Glutamatergic neuron (in vitro differentiated cells): ENCODE measurements around the gene C6. TPM values are rescaled to one million over a fixed set of nuclear protein-coding genes. Genes with fewer than 3 reads are reported as not detected.

Source experiments
- DNase-seq: peaks from one replicate; pipeline ENCODE4 v3.0.0; 2022
- H3K27ac Mint-ChIP-seq: one replicate; pipeline ENCODE4 v1.8.0; 2020; ENCODE audit warnings: mild to moderate bottlenecking, mixed read lengths, inconsistent platforms; ENCODE audit not compliant: unreplicated experiment
- H3K27me3 Mint-ChIP-seq: one replicate; pipeline ENCODE4 v1.8.0; 2020; ENCODE audit warnings: mild to moderate bottlenecking, moderate library complexity, mixed read lengths, inconsistent platforms; ENCODE audit not compliant: unreplicated experiment
- H3K36me3 Mint-ChIP-seq: one replicate; pipeline ENCODE4 v1.8.0; 2020; ENCODE audit warnings: mild to moderate bottlenecking, mixed read lengths, inconsistent platforms; ENCODE audit not compliant: unreplicated experiment
- H3K4me1 Mint-ChIP-seq: one replicate; pipeline ENCODE4 v1.8.0; 2020; ENCODE audit warnings: mild to moderate bottlenecking, low read depth, mixed read lengths, inconsistent platforms; ENCODE audit not compliant: unreplicated experiment
- H3K4me3 Mint-ChIP-seq: one replicate; pipeline ENCODE4 v1.8.0; 2020; ENCODE audit warnings: mild to moderate bottlenecking, mixed read lengths, inconsistent platforms; ENCODE audit not compliant: unreplicated experiment
- H3K9me3 Mint-ChIP-seq: one replicate; pipeline ENCODE4 v1.8.0; 2020; ENCODE audit warnings: mild to moderate bottlenecking, moderate library complexity, mixed read lengths, inconsistent platforms; ENCODE audit not compliant: unreplicated experiment
- total RNA-seq: library from RNA; stranded (reverse); fragmentation: NEBNext Ultra II Directional; extraction: Animal tissue kit (Norgen Biotek cat#: 25700); gene quantifications from one replicate; pipeline ENCODE4 v1.2.1, GENCODE V29; 2021; ENCODE audit not compliant: unreplicated experiment
- TF ChIP-seq, protein P1 (sequence below): fragments of 200-600 bp; sonication (generic); IDR thresholded peaks from one replicate; pipeline ENCODE4 v1.5.0; 2021; ENCODE audit not compliant: partially characterized antibody, unreplicated experiment

The C6 gene
- total RNA-seq, 1 donor from 2014 or later: not detected

DNA sequence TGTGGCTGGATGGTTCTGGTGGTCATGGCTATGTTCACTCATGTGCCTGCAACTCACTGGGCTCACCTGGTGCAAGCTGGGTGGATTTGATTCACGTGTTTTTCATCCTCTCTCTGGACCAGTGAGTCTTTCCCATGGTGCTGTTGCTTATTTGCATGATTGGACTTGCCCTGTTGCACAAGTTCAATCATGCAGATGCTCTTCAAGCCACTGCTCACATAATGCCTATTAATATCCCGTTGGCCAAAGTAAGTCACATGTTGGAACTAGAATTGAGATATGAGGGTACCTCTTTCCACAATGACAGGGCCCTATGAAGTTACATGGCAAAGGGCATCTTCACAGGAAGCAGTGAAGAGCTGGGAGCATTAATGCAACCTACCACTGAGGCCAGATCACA lies 115.7 kb downstream of the C6 start:
- H3K9me3 Mint-ChIP-seq: no peaks in the 10 kb centered on the region
- H3K4me3 Mint-ChIP-seq: no peak overlapping the region
- H3K27ac Mint-ChIP-seq: no peak overlapping the region
- TF ChIP-seq, protein P1, sequence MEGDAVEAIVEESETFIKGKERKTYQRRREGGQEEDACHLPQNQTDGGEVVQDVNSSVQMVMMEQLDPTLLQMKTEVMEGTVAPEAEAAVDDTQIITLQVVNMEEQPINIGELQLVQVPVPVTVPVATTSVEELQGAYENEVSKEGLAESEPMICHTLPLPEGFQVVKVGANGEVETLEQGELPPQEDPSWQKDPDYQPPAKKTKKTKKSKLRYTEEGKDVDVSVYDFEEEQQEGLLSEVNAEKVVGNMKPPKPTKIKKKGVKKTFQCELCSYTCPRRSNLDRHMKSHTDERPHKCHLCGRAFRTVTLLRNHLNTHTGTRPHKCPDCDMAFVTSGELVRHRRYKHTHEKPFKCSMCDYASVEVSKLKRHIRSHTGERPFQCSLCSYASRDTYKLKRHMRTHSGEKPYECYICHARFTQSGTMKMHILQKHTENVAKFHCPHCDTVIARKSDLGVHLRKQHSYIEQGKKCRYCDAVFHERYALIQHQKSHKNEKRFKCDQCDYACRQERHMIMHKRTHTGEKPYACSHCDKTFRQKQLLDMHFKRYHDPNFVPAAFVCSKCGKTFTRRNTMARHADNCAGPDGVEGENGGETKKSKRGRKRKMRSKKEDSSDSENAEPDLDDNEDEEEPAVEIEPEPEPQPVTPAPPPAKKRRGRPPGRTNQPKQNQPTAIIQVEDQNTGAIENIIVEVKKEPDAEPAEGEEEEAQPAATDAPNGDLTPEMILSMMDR: no peak
- no peak for DNase-seq
- H3K36me3 Mint-ChIP-seq: no peaks in the 10 kb centered on the region
- no peaks in the 10 kb centered on the region for H3K27me3 Mint-ChIP-seq
- no peaks in the 10 kb centered on the region for H3K4me1 Mint-ChIP-seq

DNA sequence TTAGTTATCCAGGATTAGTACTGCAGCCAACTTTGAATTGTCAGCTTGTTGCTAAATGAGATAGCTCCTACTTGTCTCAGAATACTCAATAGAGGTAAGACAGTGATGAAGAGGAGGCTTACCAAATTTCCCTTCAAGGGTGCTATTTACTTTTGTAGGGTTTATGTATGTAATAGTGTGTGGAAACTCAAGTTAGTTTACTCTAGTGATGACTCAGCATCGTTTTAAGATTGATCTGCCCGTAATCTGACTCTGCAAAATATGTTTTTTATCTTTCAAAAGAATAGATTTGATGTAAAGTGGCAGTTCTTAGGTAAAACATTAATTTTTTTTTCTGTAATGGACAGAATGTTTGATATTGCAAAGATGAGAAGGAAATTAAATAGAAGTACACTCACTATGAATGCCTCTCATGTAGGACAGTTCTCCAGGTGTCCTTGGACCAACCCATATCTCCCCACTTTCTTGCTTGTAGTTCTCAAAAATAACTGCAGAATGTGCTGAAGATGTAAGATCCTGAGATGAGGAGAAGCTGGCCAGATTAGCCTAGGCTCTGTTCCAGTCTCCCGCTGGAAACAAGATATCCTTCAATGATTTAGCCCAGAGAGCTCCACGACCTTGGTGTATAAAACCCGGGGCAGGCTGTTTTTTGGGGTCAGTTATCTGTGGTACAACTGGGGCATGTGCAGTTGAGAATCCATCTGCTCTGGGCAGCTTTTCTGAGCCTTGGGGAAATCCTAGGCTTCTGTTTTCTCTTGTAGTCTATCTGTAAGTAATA lies 117.8 kb downstream of the C6 start:
- Mint-ChIP-seq H3K27ac (no peak overlapping the region), H3K27me3 (no peaks in the 10 kb centered on the region), H3K4me3 (no peak overlapping the region), H3K36me3 (no peaks in the 10 kb centered on the region), H3K9me3 (no peaks in the 10 kb centered on the region), H3K4me1 (no peaks in the 10 kb centered on the region)
- no peak for DNase-seq
- TF ChIP-seq, protein P1: no peak

DNA sequence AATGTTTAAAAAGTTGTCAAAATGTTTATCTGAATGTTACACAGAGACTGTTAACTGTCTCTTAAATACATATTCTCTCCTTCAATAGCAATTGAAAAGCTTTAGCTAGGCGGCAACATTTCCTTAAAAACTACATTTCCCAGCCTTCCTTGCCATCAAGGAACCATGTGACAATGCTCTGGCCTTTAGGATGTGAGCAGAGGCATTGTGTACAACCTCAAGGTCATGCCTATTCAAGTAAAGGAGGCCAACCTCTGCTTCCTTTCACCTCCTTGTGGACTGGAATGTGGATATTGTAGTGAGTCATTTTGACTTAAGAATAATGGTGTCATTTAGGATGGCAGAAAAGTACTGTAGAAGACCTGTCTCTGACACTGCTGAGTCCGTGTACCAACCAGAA lies 118.5 kb downstream of the C6 start:
- no peaks in the 10 kb centered on the region for H3K9me3 Mint-ChIP-seq

DNA sequence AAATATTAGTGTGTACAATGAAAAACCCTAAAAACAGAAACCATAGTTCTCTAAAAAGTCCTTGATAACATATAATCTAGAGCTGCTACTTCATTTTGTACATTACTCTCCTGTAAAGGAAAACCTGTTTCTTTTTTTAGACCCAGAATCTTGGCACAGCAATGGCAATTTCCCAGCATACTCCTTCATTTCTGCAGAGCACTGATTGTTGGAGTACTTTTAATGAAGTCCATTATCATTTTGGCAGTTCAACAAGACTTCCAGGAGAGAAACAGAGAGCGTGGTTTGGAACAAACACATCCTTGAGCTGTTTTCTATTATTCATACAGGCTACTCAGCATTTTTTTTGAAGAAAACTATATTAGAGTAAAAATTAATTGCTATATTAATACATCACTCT lies 119.5 kb downstream of the C6 start:
- no peaks in the 10 kb centered on the region for H3K4me1 Mint-ChIP-seq
- H3K27me3 Mint-ChIP-seq: no peaks in the 10 kb centered on the region
- no peaks in the 10 kb centered on the region for H3K36me3 Mint-ChIP-seq
- TF ChIP-seq, protein P1: no peak
- DNase-seq: no peak
- H3K4me3 Mint-ChIP-seq: no peak overlapping the region
- H3K27ac Mint-ChIP-seq: no peak overlapping the region
- H3K9me3 Mint-ChIP-seq: no peaks in the 10 kb centered on the region

More for the DNA sequence above, 118.5 kb downstream of the C6 start:
- H3K36me3 Mint-ChIP-seq: no peaks in the 10 kb centered on the region
- no peak overlapping the region for H3K27ac Mint-ChIP-seq
- H3K27me3 Mint-ChIP-seq: no peaks in the 10 kb centered on the region
- H3K4me1 Mint-ChIP-seq: no peaks in the 10 kb centered on the region
- H3K4me3 Mint-ChIP-seq: no peak overlapping the region
- no peak for DNase-seq
- TF ChIP-seq, protein P1: no peak

Other genes with a start within 250 kb of the C6 start
- not detected for gene MROH2B, start 142.2 kb downstream of the C6 start, total RNA-seq